22Rv1 (cell line): ENCODE data around the gene IL13.

Experiments
- H3K27ac ChIP-seq: fragments of 450-650 bp; 2 replicates; pipeline ENCODE4 v1.5.1; 2017
- ZFX ChIP-seq: fragments of 450-650 bp; IDR thresholded peaks from 2 replicates; pipeline ENCODE4 v1.6.1; 2017; ENCODE audit warnings: antibody characterized with exemption, borderline replicate concordance
- TF ChIP-seq, protein P1 (sequence below): fragments of 450-650 bp; IDR thresholded peaks from 2 replicates; pipeline ENCODE4 v1.5.1; 2017; ENCODE audit warnings: mild to moderate bottlenecking

IL13 gene

DNA sequence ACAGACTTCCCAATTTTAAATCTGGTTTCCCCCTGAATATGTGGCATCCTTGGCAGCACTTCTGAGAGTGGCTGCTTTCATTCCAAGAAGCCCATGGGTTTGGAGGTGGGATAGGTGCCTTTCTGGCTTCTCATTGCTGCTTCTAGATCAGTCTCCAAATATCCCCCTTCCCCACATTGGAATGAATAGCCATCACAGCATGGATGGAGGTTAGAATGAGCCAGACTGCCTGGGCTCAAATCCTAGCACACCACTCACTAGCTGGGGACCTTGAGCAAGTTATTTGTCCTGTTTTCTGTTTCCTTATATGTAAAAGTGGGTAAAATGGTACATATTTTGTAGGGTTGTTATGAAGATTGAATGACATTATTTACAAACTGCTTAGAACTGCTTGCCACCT is 13.8 kb upstream of the IL13 start:
- TF ChIP-seq ZFX, result no peak
- TF ChIP-seq, protein P1, sequence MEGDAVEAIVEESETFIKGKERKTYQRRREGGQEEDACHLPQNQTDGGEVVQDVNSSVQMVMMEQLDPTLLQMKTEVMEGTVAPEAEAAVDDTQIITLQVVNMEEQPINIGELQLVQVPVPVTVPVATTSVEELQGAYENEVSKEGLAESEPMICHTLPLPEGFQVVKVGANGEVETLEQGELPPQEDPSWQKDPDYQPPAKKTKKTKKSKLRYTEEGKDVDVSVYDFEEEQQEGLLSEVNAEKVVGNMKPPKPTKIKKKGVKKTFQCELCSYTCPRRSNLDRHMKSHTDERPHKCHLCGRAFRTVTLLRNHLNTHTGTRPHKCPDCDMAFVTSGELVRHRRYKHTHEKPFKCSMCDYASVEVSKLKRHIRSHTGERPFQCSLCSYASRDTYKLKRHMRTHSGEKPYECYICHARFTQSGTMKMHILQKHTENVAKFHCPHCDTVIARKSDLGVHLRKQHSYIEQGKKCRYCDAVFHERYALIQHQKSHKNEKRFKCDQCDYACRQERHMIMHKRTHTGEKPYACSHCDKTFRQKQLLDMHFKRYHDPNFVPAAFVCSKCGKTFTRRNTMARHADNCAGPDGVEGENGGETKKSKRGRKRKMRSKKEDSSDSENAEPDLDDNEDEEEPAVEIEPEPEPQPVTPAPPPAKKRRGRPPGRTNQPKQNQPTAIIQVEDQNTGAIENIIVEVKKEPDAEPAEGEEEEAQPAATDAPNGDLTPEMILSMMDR, result no peak
- no peak overlapping the region for H3K27ac ChIP-seq

DNA sequence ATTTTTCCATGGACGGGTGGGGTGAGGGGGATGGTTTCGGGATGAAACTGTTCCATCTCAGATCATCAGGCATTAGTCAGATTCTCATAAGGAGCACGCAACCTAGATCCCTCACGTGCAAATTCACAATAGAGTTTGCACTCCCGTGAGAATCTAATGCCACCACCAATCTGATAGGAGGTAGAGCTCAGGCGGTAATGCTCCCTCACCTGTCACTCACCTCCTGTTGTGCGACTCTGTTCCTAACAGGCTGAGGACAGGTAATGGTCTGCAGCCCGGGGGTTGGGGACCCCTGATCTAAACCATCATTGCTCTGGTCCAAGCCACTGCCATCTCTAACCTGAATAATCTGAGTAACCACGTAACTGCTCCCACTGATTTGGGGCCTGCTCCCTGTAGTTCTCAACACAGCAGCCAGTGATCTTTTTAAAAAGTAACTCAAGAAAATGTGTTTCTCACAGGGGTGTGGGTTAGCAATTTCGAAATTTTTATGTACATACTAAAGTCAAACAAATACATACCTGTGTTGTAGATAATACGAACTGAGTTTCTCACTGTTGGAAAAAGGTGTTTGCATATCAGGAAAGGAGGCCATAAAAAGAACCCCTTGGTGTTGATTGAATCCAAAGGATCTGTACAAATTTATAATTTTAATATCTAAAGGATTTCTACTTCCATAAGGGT is 11.2 kb upstream of the IL13 start:
- TF ChIP-seq, protein P1, result no peak
- no peak for TF ChIP-seq ZFX
- no peak overlapping the region for H3K27ac ChIP-seq

DNA sequence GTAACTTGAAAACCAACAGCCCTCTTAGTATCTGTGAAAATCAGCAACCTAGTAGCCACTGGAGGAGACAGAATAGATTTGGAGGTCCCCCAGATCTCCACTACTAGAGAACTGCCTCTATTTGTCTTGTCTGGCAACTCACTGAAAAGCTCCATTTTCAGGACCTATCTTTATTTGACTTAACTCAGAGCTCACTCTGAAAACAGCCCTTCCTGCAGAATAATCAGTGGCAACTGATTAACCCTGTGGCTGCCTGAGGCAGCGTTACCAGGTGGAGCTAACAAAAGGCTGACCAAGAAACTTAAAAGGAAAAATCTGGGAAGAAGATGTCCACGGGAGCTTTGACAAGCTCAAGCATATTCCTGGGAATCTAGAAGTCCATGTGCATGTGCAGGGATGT is 10.5 kb upstream of the IL13 start:
- H3K27ac ChIP-seq, result no peak overlapping the region
- no peak for TF ChIP-seq ZFX
- TF ChIP-seq, protein P1, result no peak

DNA sequence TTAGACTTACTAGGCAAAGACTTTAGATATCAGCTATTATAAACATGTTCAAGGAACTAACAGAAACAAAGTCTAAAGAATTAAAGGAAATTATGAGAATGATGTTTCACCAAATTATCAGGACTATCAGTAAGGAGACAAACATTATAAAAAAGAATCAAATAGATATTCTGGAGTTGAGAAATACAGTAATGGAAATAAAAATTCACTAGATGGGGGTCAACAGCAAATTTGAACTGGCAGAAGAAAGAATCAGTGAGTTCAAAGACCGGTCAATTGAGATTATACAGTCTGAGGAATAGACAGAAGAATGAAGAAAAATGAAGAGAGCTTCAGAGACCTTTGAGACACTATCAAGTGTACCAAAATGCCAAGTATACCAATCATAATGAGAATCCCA is 9.6 kb upstream of the IL13 start:
- H3K27ac ChIP-seq, result no peak overlapping the region
- TF ChIP-seq ZFX, result no peak
- TF ChIP-seq, protein P1, result no peak

DNA sequence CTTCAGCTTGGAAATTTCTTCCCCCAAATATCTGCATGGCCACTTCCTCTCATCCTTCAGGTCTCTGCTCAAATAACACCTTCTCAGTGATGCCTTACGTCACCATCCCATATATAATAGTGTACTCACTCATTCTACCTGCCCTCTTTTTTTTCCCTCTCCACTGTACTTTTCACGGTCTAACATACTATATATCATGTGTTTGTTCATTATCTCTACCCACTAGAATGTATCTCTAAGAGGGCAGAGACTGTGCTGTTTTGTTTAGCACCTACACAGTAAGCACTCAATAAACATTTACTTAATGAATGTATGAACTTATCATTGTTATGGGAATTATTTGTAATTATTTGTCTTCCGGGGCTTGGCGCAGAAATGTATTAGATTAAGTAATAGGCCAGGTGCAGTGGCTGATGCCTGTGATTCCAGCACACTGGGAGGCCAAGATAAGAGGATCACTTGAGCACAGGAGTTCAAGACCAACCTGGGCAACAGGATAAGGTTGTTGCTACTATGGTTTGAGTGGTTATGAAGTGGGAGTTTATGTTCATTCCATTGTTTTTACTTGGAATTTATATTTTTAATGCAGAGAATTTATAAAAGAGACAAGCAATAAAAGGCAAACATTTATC is 6.0 kb upstream of the IL13 start:
- H3K27ac ChIP-seq, result no peak overlapping the region
- no peak for TF ChIP-seq ZFX
- TF ChIP-seq, protein P1, result no peak

DNA sequence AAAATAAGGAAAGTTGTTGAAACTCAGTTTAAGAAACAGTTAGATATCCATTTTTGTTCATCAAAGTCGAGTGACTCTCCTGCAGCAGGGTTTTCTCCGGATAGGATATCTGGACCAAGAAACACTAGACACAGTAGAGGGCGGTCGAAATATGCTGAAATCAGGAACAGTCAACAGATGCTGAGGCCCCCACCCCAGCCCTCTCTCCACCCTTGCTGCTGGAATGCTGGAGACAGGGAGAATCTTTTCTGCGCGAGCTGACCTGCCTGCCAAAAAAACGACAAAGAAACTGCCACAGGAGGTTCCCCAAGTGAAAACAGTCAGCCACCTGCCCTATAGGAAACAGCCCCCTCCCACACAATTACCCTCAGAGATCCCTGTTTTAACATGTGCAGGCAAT is 4.3 kb upstream of the IL13 start:
- no peak overlapping the region for H3K27ac ChIP-seq
- TF ChIP-seq ZFX, result no peak
- TF ChIP-seq, protein P1, result no peak
